GM21528 (cell line): ENCODE data around the gene COX10.
"Not testable (repeated sequence)": the region's sequence is repeated elsewhere in the genome, so short reads cannot be mapped to it uniquely, and the experiment has no call there.

Source experiments
- ATAC-seq: cut with Tn5 transposase; IDR thresholded peaks from one replicate; pipeline ENCODE4 v1.9.1; 2021; ENCODE audit warnings: mild to moderate bottlenecking, moderate library complexity; ENCODE audit not compliant: unreplicated experiment, low FRiP score

COX10 gene

DNA sequence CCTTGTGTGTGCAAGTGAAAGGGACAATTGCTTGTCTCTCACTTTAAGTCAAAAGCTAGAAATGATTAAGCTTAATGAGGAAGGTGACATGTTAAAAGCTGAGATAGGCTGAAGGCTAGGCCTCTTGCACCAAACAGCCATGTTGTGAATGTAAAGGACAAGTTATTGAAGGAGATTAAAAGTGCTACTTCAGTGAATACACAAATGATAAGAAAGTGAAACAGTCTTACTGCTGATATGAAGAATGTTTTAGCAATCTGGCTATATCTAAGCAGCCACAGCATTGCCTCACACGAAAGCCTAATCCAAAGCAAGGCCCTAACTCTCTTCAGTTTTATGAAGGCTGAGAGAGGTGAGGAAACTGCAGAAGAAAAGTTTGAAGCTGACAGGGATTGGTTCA is 96.3 kb downstream of the COX10 start:
- ATAC-seq, result no peak

DNA sequence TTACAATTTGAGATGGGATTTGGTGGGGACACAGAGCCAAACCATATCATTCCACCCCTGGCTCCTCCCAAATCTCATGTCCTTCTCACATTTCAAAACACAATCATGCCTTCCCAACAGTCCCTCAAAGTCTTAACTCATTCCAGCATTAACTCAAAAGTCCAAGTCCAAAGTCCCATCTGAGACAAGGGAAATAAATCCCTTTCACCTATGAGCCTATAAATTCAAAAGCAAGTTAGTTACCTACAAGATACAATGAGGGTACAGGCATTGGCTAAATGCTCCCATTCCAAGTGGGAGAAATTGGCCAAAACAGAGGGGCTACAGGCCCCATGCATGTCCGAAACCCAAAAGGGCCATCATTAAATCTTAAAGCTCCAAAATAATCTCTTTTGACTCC is 98.5 kb downstream of the COX10 start:
- not testable (repeated sequence) for ATAC-seq

DNA sequence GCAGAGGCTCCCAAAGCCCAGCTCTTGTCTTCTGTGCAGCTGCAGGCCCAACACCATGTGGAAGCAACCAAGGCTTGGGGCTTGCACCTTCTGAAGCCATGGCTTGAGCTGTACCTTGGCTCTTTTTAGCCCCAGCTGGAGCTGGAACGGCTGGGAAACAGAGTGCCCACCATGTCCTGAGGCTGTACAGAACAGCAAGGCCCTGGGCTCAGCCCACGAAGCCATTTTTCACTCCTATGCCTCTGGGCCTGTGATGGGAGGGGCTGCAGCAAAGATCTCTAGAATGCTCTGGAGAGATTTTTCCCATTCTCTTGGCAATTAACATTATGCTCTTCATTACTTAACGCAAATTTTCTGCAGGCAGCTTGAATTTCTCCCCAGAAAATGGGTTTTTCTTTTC is 99.3 kb downstream of the COX10 start:
- ATAC-seq, result no peak

DNA sequence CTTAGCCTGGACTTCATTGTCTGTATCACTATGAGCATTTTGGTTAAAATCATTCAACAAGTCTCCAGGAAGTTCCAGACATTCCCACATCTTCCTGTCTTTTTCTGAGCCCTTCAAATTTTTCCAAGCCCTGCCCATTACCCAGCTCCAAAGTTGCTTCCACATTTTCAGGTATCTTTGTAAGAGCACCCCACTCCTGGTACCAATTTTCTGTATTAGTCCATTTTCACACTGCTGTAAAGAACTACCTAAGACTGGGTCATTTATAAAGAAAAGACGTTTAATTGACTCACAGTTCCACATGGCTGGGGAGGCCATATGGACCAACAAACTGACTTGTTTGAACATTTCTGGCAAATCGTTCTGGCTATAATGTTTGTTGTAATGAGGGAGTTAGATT is 100.0 kb downstream of the COX10 start:
- ATAC-seq, result no peak

DNA sequence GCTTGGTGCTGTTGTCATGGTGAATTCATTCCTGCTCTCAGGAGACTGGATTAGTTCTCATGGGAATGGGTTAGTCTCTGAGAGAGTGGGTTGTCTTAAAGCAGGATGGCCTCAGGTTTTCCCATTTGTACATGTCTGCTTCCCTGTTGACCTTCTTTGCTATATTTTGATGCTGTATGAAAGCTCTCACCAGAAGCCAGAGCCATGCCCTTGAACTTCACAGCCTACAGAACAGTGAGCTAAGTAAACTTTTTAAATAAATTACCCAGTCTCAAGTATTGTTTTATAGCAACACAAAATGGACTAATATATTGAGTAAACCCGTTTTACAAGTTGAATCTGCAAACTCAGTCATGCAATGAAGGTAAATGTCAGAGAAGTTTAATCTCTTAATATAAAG is 100.6 kb downstream of the COX10 start:
- no peak for ATAC-seq

DNA sequence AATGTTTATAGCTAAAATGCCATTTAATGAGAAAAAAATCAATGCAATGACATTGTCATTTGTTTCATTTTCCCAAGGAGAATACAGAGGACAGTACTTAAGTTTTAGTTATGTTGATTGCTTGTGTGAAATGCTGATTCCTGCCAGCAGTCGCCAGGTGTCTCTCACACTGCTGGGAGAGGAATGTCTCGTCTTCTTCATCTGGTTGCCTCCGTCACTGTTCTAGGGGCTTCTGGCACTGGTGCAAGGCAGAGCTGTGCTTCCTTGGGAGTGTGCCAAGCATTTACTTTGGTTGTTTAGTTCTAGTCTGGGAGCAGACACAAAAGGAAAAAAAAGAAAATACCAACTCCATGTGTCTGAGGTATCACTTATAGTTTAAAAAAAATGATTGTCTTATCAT is 107.7 kb downstream of the COX10 start:
- ATAC-seq, result not testable (repeated sequence)

DNA sequence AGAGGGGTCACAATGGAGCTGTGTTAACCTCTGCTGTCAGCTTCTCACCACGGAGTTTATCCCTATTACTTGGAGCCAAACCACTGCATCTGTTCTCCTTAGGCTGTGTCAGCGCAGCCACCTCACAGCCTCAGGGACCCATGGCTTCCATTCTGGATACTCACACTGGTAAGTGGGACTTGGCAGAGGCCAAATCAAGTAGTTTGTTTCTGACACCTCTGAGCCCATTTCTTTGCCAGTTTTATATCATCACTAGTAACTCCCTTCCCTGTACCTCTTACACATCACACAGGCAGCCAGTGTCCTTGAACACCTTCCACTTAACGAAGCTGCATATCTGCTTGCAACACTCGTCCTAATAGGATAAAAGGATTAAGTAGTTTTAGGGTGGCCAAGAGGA is 108.5 kb downstream of the COX10 start:
- ATAC-seq, result not testable (repeated sequence)

DNA sequence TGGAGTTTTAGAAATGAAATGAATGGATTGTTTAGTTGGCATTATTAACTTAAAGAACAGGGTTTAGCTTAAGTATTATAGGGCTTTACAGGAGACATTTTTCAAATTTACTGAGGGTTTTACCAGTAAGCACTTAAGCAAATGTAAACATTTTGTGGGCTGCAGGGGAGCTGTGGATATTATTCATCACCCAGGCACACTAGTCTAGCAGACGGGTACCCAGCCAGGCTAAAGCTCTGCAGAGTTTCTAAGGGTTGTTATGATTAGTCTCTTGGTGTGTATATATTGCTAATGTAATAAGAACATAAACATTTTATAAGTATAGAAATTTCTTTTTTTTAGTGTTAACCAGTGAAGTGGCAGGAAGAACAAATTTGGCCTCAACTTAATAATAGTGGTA is 110.6 kb downstream of the COX10 start:
- not testable (repeated sequence) for ATAC-seq

DNA sequence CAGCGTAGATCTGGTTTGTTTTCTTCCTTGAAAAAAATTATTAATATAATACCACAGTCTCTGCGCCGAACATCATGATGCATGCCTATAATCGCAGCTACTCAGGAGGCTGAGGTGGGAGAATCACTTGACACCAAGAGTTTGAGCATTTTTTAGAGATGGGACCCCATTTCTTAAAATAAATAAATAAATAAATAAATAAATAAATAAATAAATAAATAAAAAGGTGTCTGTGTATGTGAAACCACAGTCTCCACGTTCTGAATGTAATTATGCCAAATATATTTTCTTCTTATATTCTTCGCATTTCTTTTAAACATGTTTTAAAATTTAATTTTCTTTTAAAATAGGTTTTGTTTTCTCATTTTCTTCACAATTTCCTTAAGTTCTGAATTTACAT is 112.8 kb downstream of the COX10 start:
- not testable (repeated sequence) for ATAC-seq

DNA sequence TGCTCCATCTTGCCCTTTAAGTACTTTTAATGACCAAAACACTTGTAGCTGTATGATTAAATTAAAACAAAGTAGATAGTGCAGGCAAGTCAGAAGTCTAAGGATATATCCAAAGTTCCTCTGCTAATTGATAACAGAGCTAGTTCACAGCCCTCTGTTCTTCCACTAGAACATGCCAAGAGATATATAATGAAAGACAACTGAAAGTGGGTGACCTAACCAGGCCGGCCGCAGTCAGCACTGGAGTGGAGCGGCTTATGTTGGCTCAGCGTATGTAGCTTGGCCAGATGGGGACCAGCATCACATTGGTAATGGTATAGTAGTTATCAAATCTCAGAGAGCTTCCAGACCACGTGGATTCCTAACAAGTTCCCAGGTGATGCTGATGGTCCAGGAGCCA is 115.2 kb downstream of the COX10 start:
- ATAC-seq, result not testable (repeated sequence)

DNA sequence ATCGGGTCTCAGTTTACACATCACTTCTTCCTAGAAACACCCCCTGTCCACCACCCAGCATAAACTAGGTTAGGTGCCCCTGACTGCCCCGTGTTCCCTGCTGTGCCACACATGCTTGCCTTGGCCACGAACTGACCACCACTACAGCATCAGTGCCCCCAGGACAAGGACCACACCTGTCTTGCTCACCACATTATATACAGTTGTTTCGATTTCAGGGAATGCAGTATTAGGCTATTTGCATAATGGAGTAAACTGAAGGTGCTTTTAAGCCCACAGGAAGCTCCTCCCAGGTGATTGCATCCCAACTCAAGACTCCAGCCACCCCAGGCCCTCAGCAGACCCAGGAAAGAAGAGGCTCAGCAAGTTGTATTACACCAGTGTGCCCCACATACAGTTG is 117.1 kb downstream of the COX10 start:
- not testable (repeated sequence) for ATAC-seq

DNA sequence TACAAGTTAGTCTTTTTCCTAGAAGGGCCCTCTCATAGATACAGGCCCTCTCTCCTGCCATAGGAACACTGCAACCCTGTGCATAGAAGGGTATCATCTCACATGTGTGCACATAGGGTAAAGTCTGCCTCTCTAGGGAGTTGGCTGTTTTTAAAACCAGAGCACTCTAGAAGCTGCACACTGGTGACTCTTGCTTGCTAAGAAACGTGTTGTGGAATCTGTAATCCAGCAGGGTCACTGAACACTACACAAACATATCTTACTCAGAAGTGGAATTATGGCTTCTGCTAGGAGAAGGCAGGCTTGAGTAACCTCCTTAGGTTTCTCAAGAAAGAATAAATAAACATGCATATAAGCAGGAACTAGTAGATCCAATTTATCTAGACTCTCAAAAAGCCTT is 121.5 kb downstream of the COX10 start:
- not testable (repeated sequence) for ATAC-seq

DNA sequence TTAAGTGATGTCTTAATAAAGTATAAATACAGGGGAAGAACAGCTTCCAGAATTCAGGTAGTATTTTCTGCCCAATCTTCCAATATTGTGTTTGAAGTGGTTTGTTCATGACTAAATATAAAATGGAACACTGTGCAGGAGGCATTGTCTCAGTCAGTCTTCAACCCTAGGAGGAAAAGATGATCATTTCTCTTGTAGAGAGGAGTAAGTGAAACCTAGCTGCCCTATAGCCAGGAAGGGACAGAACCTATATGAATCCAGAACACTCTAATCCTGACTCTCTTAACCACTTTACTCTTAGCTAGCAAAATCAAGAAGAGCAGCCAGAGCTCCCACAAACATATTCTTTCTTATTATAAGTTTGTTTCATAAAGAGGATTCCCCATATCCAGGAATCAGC is 122.2 kb downstream of the COX10 start:
- not testable (repeated sequence) for ATAC-seq

DNA sequence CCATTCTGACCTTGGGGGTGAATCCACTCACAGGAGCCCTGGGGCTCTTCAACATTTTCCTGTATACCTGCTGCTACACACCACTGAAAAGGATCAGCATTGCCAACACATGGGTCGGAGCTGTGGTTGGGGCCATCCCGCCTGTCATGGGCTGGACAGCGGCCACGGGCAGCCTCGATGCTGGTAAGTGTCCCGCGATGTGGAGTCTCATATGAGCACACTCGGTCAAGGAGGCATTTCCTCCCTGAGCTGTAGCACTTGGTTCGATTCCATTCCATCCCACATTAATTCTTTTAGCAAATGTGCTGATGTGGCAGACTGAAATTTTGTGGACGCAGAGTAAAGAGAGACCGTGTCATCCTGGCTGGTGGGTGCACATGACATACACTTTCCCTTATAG is 122.7 kb downstream of the COX10 start:
- ATAC-seq, result not testable (repeated sequence)

DNA sequence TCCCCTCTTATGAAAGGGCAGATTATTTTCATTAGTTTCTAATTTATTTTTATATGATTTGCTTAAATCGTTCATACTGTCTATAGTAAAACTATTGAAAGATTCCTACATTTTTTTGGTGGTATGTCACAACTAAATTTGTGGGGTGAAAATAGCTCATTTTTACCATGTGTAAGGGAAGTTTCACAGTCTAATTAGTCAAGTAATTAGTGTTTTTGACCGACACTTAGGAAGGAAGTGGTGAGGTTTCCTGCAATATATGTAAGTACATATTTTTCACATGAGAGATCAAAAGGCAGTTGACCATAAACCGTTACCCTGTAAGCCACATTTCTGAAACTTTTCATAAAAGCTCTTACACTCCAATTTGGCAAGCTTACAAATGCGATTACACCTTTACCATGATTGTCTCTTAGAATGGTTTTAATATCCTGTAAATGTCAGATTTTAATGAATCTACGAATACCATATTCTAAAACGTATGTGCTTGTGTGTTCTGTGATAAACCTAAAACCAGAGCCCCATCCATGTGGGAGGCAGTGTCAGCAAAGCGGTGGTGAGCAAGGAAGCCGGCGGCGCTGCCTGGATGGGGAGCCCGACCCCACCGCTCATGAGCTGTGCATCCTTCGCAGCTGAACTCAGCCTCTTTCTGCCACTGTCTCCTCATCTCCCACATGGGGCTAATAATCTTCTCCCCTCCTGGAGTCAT is 123.5 kb downstream of the COX10 start:
- ATAC-seq, result peak; percentile 69

DNA sequence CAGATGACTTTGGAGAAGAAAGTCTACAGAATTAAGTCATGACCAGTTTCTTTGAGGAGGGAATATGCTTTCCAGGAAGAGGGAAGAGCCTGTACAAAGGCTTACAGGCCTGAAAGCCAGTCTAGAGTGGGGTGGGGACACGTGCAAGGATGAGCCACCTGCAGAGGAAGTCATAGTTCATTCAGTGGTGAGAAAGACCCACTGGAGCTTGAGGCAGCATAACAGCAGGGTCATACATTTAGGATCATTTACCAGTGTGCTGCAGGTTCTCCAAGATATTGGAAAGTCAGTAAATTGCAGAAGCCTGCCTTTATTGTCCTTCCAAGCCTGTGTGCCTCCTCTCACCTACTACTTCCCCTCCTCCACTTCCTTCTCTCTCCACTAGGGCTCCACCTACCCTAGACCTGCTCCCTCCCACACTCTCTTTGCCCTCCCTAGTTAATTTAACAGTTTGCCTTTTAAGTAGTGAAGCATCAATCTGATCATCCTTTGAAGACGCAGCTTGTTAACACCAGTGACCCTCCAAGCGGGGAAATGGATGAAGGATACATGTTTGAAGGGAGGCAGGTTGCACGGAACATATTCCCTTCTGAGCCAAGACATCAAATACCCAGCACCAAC is 127.2 kb downstream of the COX10 start:
- ATAC-seq, result no peak

DNA sequence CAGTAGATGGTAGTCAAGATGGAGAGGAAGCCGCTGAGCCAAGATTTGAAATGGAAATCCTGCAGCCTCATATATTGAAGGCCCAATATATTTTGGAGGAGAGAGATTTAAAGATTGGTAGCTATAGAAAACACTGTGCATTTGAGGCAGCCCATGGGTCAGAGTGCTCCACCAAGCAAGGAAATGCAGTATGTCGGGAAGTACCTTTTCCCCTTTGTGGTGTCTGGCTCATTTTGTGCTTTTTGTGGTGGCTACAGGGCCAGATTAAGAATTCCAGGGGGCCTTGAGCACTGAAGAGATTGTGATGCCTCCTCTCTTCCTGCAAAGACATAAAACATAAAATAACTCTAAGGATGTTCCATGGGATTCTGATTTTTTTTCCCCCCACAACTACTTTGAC is 127.8 kb downstream of the COX10 start:
- no peak for ATAC-seq

DNA sequence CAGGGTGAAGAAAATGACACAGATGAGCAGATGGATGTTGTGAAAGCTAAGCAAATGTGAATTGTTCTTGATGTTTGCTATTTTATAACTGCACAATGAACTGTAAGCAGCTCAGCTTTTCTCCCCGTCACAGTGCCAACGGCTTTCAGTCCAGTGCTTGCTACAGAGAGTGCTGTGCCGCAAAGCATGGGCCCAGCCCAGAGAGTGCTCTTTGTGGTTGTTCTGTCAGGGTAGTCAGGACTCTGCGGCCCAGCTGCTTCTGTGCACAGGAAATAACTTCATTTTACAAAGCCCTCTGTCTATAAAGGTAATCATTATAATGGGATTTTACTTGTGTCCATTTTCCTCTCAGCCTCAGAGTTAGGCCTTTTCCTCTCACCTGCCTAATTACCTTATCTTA is 128.3 kb downstream of the COX10 start:
- ATAC-seq, result no peak

DNA sequence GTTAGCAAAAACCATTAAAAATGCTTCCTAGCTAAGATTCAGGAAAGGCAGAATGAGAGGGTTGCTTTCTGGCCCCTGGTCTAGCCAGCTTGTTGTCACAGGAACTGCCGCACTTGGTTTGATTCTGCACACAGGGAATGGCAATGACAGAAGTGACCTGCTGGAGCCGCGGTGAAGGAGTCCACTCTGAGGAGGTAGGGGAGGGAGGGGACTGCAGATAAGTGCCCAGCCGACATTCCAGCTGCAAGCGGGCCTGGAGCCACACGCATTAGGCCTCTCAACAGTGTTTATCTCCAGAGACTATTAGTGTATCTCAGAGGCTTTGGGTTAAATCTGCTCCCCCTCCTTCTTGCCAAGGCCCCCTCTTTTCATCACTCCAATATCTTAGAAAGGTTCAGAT is 128.7 kb downstream of the COX10 start:
- no peak for ATAC-seq

DNA sequence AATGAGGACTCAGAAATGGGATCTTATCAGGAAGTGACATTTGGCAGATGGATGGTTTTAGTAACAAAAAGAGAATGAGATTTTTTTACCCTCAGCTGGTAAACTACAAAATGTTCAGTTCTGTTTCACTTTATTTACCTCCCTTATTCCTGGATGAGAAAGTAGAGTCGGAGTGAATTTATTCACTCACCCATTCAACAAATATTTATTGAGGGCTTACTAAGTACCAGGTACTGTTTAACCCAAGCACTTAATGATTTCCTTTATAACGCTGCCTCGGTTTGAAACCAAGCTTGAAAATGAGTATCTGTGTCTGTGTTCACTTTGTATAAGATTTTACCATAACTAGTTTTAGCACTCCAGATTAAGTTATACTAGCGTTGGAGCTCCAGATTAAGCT is 129.3 kb downstream of the COX10 start:
- no peak for ATAC-seq

DNA sequence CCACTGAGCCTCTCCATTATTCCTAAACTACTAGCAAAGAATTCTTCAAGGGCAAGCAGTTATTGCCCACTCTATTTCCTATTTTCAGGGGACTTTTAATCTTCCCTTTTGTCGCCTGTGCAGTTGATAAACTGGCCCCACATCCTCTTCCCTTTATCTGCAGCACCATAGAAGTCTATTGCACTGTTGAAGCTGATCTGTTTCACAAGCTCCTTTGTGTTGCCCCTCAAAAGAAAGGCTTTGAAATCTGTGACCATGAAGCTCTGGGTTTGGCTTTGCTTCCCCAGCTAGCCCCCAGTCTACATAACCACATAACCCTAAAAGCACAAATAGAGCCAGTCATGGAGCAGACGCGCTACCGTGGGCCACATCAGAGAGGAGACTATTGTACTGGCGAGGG is 130.3 kb downstream of the COX10 start:
- no peak for ATAC-seq

DNA sequence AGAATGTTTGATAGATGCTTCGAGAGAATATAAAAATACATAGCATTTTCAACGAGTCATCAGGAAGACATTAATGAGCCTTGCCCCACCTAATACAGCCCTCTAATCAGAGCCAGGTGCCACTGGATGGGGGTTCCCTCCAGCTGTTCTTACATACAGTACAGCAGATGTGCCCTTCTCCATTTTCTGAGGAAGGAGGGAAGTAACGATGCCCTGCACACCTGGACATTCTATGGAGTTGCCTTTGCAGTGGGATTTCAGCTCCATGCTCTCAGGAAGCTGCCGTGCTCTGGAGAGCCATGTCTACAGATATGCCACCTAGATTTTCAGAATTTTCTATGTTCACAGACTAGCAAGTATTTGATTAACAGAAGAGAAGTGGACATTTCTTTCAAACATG is 131.1 kb downstream of the COX10 start:
- no peak for ATAC-seq
